AG08395 (cell line): ENCODE data around the gene NAPSA.
"Not testable (repeated sequence)": the region's sequence is repeated elsewhere in the genome, so short reads cannot be mapped to it uniquely, and the experiment has no call there.

Experiments
- DNase-seq: peaks from one replicate; pipeline ENCODE4 v3.0.0; 2012; ENCODE audit warnings: mixed read lengths, low spot score

NAPSA gene

DNA sequence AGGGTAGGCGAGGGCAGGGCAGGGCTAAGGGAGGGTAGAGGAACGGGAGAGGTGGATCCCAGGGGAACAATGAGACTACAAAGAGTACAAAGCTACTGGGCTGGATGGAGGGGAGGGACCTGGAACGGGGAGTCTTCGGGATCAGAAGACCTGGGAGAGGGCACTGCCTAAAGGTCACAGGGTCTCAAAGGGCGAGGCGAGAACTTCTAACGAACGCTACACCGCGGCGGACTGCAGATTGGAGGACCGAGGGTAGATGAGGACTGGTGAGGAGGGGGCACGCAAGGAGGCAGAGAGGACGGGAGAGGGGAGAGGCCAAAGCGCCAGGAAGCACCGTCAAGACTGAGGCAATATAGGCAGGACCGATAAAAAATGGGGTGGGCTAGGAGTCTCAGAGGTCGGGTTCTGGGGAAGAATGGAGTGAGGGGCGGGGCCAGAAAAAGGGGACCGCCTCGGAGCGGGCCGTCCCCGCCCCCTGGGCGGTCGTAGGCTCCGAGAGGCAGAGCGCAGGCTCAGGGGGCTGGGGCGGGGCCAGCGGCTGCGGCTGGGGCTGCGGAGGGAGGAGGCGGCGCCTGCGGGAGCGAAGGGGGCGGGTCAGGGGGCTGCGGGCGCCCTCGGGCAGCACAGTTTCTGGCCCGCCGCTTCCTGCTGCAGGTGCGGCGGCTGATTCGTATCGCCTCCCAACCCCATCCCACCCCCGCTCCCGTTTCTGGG, 34.9 kb downstream of the NAPSA start:
- peak; percentile 41 for DNase-seq

- not testable (repeated sequence) for DNase-seq
Observed at GRCh38 chr19:50329926-50330294, 35.5 kb downstream of the NAPSA start.

GRCh38 chr19:50329146-50329925, 36.1 kb downstream of the NAPSA start, which contains the start of gene KCNC3:
TSS of gene KCNC3 (minus strand) at chr19:50329377. CDS start at chr19:50329082, 295 bp downstream.
- DNase-seq = peak; percentile 93

DNA sequence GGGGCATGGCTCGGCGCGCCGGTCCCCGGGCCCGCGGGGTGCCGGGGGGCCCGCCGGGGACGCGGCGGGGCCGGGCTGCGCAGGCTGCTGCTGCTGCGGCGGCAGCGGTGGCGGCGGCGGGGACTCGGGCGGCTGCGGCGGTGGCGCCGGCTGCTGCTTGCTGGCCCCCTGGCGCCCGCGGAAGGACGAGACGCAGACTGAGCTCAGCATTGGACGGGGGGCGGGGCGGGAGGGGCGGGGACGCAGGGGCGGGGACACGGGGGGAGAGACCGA, 36.6 kb downstream of the NAPSA start:
- no peak for DNase-seq

GRCh38 chr19:50328224-50328872, 37.1 kb downstream of the NAPSA start:
- no peak for DNase-seq

- DNase-seq = no peak
Observed at GRCh38 chr19:50327461-50328223, 37.8 kb downstream of the NAPSA start.

GRCh38 chr19:50327013-50327412, 38.4 kb downstream of the NAPSA start:
- no peak for DNase-seq

GRCh38 chr19:50326101-50326664, 39.3 kb downstream of the NAPSA start:
- no peak for DNase-seq

DNA sequence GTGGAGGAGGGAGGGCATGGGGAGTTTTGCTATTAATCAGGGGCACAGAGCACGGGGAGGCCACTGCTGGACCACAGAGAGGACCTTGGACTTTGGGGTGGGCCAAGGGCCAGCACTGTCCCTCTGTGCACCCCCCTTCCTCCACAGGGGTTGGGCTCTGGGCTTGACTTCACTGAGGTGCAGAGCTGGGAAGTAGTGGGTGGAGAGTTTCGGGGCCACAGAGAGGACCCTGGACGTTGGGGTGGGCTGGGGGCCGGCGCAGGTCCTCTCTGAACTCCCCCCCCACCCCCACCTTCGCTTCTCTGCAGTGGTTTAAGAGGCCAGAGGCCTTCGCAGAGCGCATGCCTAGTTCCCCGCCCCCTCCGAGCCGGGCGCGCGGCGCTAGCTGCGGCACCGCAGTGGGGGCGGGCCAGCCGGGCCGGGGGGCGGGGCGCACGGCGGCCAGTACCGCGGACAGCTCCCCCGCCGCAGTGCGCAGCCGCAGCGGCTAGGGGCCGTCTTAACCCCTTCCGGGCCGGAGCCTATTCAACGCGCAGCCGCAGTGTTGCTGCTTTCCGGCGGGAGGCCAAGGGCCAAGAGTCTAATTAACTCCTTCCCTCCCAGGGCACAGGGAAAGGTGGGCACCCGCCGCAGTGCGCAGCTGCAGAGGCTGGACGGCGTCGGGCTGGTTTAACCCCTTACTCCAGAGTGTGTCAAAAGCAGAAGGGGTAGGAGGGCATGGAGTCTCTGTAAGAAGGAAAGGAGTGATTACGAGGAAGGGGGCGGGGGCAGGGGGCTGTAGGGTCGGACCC, 39.9 kb downstream of the NAPSA start:
- peak; percentile 96 for DNase-seq

GRCh38 chr19:50324331-50324730, 41.1 kb downstream of the NAPSA start:
- DNase-seq = no peak

DNA sequence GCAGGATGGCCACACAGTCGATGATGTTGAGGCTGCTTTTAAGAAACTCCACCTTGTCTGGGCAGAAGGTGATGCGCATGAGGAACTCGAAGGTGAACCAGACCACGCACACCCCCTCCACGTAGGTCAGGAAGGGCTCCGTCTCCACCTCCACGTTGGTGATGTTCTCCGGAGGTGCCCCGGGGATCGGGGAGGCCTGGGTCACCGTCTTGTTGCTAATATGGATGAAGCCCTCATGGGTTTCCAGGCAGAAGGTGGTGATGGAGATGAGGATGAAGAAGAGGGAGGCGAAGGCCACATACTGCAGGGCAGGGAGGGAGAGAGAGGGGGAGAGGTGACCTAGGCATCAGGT, 41.7 kb downstream of the NAPSA start:
- DNase-seq = no peak

DNA sequence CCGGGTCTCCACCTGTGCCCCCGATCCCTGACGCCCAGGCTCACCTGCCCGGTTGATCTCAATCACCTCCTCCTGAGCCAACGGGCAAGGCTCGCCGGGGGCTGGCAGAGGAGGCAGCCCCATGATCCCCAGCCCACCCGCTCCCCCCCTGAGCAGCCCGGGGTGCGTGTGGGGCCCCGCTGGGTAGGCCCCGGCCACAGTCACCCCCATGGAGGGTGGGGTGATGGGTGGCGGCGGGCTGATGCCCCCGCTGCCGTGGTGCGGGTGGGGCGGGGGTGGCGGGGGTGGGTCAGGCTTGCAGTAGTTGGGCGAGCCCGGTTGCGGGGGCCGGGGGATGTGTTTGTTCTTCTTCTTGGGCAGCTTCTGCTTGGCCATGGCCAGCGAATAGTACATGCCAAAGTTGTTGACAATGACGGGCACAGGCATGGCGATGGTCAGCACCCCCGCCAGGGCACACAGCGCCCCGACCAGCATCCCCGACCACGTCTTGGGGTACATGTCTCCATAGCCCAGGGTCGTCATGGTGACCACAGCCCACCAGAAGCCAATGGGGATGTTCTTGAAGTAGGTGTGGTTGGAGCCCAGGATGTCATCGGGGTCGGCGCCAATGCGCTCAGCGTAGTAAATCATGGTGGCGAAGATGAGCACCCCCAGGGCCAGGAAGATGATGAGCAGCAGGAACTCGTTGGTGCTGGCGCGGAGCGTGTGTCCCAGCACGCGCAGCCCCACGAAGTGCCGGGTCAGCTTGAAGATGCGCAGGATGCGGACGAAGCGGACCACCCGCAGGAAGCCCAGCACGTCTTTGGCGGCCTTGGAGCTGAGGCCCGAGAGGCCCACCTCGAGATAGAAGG, 42.3 kb downstream of the NAPSA start:
- DNase-seq = no peak

- no peak for DNase-seq
Observed at GRCh38 chr19:50322234-50322633, 43.2 kb downstream of the NAPSA start.

GRCh38 chr19:50321831-50322230, 43.6 kb downstream of the NAPSA start:
- no peak for DNase-seq

- DNase-seq = no peak
Observed at GRCh38 chr19:50320596-50320995, 44.8 kb downstream of the NAPSA start.

DNA sequence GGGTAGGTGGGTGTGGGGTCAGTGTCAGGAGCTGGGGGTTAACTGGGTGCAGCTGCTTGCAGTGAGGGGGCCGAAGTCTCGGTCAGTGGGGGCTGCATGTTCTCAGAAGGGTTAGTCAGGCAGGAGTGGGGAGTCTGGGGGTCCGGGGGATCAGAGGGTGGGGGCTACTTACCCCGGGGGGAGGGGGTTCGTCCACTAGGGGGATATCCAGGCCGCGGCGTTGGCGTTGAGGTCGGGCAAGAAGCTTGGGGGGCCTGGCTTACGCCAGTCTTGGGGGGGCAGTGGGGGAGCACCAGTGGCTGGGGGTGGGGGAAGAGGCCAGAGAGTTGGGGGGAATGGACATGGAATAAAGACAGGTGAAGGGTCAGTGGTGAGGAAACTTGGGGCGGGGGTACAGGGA, 45.4 kb downstream of the NAPSA start:
- no peak for DNase-seq

DNA sequence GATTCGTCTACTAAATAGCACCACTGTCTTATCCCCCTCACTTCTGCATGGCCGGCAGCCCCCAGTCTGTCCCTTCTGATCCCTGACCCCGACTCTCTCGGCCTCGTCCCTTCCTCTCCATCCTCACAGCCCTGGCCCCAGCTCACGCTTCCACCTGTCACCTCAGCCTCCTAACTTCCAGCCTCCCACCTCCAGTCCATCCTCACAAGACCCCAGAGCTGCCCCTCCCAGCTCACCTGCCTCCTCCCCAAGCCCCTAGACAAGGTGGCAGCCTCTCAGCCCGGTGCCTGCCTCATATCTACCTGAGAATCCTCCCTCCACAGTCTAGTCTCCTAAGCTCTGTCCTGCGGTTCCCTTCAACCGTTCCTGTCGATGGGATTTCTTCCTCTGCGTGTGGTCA, 46.3 kb downstream of the NAPSA start:
- no peak for DNase-seq

DNA sequence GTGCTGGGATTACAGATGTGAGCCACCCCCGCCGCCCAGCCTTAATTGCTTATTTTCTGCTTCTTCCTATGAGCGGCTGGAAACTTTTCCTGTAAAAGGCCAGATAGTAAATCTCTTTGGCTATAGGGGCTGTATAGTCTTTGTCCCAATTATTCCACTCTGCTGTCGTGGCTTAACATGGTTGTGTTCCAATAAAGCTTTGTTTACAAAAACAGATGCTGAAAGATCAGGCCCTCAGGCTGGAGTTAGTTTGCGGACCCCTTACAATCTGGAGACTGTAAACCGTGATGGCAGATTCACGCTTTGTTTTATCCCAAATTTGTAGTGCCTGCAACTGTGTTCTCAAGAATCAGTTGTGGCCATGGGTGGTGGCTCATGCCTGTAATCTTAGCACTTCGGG, 47.0 kb downstream of the NAPSA start:
- no peak for DNase-seq

- no peak for DNase-seq
Observed at GRCh38 chr19:50317115-50317514, 48.3 kb downstream of the NAPSA start.

GRCh38 chr19:50315773-50316448, 49.5 kb downstream of the NAPSA start:
- no peak for DNase-seq
